MM.1S (cell line): Measurements from ENCODE around the gene PLVAP.

ENCODE experiments used
- EZH2 ChIP-seq: fragments of 300-600 bp; sonication (generic); optimal IDR thresholded peaks from 2 replicates; pipeline ENCODE3; 2017; ENCODE audit warnings: low read depth, mild to moderate bottlenecking, antibody characterized with exemption, low read length, mixed read lengths
- TF ChIP-seq, protein P1 (sequence below): fragments of 300-600 bp; sonication (generic); IDR thresholded peaks from 2 replicates; pipeline ENCODE4 v1.5.1; 2016; ENCODE audit warnings: antibody characterized with exemption, low read length, mixed read lengths

GRCh38 chr19:17404015-17404414 lies 26.9 kb upstream of the PLVAP start:
- TF ChIP-seq, protein P1, sequence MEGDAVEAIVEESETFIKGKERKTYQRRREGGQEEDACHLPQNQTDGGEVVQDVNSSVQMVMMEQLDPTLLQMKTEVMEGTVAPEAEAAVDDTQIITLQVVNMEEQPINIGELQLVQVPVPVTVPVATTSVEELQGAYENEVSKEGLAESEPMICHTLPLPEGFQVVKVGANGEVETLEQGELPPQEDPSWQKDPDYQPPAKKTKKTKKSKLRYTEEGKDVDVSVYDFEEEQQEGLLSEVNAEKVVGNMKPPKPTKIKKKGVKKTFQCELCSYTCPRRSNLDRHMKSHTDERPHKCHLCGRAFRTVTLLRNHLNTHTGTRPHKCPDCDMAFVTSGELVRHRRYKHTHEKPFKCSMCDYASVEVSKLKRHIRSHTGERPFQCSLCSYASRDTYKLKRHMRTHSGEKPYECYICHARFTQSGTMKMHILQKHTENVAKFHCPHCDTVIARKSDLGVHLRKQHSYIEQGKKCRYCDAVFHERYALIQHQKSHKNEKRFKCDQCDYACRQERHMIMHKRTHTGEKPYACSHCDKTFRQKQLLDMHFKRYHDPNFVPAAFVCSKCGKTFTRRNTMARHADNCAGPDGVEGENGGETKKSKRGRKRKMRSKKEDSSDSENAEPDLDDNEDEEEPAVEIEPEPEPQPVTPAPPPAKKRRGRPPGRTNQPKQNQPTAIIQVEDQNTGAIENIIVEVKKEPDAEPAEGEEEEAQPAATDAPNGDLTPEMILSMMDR, result no peak
- no peak for TF ChIP-seq EZH2
